HG03060 (cell line): ENCODE results near the gene CENPN.
A peak's percentile ranks its signal among the peaks of the same experiment; 100 is the strongest.

ENCODE experiments used
- ATAC-seq: cut with Tn5 transposase; IDR thresholded peaks from one replicate; pipeline ENCODE4 v1.9.1; 2021; ENCODE audit warnings: low read depth, moderate number of reproducible peaks; ENCODE audit not compliant: unreplicated experiment

The CENPN gene, protein sequence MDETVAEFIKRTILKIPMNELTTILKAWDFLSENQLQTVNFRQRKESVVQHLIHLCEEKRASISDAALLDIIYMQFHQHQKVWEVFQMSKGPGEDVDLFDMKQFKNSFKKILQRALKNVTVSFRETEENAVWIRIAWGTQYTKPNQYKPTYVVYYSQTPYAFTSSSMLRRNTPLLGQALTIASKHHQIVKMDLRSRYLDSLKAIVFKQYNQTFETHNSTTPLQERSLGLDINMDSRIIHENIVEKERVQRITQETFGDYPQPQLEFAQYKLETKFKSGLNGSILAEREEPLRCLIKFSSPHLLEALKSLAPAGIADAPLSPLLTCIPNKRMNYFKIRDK

GRCh38 chr16:81006813-81007695 lies at the start of gene CENPN, which contains the start of gene CMC2:
Gene CENPN (plus strand): TSS chr16:81007214. CDS start chr16:81011940, 4,726 bp downstream.
Gene CMC2 (minus strand): TSS chr16:81006885. CDS start chr16:80997394, 9,491 bp downstream.
- peak; percentile 82 for ATAC-seq

DNA sequence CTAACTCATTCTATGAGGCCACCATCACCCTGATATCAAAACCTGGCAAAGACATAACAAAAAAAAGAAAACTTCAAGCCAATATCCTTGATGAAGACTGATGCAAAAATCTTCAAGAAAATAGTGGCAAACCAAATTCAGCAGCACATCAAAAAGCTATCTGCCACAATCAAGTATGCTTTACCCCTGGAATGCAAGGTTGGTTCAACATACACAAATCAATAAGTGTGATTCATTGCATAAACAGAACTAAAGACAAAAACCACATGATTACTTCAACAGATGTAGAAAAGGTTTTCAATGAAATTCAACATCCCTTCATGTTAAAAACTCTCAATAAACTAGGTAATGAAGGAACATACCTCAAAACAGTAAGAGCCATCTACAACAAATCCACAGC lies 48.7 kb upstream of the CENPN start:
- ATAC-seq: no peak

DNA sequence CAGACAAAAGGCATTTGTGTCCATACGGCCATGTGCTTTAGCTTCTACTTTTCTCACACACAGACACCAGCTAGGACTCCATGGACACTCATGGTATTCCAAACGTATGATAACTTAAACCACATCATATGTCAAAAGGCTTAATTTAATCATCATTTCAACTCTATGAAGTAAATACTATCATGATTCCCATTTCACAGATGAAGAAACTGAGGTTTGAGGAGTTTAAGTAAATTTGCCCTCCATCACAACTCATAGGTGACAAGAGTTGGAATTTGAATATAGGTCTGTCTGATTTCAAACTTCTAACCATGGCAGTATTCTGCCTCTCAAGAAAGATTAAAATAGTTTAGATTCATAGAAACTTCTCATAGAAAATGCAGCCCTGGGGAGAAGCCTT lies 44.1 kb upstream of the CENPN start:
- ATAC-seq: no peak

DNA sequence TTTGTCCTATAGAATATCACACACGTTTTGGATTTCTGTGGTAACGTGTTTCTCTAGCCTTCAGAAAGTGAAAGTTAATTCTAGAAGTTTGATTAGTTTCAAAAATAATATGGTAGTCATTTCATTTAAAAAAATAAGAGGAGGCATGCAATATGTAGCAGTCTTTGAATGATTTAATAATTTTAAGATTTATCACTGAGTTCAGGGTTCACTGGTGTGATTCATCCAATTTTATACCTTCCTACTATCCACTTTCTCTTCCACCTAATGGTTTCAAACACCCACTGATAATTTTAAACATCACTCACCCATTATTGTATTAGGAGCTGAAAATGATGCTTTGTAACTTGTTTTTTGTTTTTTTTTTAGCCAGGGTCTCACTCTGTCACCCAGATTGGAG lies 42.7 kb upstream of the CENPN start:
- ATAC-seq: no peak

GRCh38 chr16:80966617-80967016 lies 40.4 kb upstream of the CENPN start:
- ATAC-seq: no peak

DNA sequence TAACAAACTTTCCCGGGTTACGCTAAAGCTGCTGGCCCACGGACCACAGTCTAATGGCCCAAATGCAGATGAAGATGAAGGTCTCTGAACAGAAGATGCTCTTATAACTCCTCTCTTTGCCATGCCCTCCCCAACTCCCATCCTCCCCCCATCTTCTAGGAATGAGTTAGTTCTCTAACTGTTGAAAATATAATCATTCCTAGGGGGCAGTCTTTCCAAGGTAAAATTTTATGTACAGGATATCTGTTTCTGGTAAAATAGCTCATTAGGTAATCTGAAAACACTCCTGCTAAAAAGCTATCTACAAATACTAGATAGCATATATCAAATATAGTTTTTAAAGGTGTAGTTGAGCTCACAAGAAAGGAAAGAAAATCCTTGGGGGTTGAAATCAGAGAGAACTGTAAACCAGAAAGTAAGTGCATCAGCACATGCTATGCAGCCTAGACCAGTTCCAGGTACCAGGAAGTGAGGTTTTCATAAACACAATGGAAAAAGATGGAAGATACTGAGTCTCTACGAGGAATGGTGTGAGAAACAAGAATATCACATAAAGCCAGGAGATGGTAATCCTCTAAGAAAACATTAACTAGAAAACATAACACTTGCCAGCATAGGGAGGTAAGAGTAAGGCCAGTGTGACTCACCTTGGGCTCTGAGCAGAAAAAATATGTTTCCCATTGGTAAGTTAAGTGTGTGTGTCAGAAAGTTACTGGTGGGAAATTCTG lies 38.5 kb upstream of the CENPN start:
- no peak for ATAC-seq

DNA sequence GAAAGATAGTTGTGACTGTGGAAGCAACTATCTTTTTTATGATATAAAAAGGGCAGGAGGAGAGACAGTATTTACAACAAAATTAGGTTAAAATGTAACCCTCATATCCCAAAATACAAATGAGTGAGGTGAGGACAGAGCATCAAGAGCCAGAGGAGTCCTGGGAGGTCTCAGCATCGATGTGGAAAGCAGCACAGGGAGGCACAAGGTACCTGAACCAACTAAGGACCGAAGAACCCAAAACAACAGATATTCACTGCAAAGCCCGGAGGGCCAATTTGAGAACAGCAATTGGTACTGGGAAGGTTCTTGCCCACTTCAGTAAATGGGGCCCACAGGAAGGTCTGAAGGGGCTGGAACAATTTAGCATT lies 37.9 kb upstream of the CENPN start:
- ATAC-seq: no peak

GRCh38 chr16:80971819-80972218 lies 35.2 kb upstream of the CENPN start:
- ATAC-seq: no peak

DNA sequence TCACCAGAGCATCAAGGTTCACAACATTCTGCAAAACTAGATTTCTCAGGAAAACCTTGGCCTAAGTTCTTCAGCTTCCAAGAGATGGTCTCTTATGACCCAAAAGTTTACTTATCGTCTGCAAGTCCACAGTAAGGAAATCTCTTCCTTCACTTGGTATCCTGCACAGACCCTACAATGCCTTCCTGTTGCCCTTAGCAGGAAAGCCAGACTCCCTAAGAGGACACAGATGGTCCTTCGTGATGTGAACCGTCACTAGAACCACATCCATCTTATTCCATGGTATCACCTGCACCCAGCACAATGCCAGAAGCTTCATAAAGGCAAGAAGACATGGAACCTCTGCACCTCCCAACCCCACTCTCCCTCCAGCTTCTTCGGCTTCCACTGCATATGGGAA lies 34.4 kb upstream of the CENPN start:
- no peak for ATAC-seq

DNA sequence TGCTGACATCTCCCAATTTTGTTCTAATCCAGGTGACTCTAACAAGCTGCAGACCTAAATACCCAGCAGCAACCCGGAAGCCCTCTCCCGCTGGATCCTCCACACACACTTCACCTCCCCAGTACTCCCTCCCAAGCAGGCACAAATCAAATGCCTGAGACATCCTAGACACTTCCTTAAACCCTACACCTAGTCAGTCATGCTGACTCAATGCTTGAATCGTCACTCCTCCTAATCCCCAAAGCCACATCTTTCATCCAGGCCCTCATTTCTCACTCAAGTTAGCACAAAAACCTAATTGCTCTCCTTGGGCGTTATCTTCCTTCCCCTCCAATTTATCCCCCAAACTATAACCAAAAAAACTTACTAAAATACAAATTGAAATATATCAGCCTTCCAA lies 33.0 kb upstream of the CENPN start:
- ATAC-seq: no peak

DNA sequence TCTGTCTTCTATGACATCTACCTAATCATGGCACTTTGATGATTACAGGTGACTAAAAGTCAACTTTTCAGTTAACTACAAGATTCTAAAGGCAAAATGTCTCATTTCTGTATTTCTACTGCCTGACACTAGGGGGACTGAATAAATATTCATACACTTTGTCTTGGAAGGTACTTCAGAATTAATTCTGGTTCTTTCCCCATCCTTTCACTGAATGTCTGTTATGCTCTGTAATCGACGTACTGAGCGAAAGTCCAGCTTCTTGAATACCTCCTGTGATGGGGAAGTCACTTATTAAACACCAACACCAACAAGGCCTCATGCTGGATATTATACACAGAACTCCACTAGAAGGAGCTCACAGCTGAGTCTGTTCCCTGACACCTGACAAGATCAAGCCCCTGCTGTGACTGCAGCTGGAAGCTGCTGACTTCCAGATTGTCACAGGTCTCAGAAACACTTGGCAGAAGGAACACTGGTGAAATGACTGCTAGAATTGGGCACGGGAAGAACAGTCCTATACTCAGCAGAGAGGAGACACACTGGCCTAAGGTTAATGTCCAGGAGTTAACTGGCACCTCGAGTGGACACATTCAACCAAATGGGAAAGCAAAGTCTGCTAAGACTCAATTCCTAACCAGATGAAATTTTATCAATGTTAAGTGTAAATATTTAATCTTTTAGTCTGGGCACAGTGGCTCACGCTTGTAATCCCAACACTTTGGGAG lies 32.2 kb upstream of the CENPN start:
- ATAC-seq: no peak

DNA sequence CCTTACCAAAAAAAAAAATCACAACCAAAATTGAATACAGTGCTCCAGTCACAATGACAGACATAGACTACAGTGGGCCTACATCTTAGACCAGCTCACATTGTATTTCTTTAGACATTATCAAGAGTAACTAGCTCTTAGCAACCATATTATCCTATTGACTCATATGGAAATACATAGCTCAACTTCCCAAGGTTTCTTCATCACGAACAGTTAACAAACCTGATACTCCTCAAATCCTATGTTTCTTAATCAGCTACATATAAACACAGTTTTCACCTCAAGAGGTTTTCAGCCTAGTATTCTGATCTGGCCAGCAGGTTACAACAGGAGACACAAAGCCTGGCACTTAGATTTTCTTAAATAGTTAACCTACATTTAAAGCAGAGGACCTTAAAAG lies 30.1 kb upstream of the CENPN start:
- no peak for ATAC-seq

- no peak for ATAC-seq
These were observed 25.9 kb upstream of the CENPN start for GRCh38 chr16:80981103-80981502.

DNA sequence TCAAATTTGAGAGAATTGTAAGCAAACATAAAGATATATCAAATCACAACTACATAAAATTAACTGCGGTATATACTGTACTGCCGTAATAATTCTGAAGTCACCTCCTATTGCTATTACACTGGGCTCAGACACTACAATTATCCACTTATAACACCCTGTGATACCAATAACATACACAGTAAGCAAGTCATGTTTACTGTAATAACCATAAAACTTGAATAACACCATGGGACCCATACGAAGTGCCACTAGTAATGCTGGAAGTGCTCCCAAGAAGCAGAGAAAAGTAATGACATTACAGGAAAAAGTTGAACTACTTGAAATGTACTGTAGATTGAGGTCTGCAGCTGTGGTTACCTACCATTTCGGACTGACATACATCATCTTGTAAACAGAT lies 24.4 kb upstream of the CENPN start:
- ATAC-seq: no peak

DNA sequence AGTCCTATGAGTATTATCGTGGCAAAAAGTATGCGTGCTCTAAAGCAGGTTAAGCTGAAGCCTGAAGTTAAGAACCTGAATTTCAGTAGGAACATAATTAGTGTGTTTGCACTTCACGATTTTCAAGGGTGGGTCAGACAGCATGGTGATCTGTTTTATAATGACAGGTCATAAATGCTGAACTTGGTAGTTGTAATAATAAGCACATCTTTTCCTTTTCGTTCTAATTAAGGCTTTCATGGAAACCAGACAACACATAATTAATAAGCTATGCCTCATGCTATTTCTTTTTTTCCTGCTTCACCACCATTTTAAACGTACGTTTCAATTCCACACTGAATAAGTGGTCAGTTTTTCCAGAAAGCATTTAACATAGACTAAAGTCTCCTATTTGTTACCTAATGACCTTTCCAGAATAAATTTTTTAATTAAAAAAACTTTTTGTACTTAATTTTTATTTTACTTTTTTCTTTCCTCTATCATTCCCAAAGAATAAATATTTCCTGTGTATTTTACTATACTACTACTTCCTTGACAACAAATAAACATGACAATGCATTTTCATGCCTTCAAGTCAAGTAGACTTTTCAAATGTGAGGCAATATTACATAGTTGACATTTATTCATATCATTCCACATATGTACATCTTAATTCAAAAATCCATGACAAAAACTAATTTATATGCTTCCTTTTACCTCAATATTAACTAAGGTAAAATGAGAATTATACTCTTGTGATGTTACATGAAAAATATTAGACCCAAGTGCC lies 22.7 kb upstream of the CENPN start:
- no peak for ATAC-seq

- no peak for ATAC-seq
These were observed 21.4 kb upstream of the CENPN start for GRCh38 chr16:80985611-80986010.

DNA sequence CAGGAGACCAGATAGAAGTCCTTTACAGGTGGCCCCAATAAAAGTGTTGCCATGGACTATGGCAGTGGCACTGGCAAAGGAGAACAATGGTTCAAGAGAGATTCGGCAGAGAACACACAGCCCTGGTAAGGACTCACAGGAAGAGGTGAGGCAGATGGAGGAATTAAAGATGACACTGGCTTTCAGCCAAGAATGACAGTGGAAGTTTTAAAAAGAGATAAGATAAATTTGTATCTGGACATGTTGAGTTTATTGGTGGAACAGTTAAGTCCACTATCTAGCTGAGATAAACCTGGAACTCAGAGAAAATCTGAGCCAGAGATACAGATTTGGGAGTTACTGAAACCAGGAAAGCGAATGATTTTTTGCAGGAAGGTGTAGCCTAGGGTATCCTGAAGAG lies 20.5 kb upstream of the CENPN start:
- no peak for ATAC-seq

DNA sequence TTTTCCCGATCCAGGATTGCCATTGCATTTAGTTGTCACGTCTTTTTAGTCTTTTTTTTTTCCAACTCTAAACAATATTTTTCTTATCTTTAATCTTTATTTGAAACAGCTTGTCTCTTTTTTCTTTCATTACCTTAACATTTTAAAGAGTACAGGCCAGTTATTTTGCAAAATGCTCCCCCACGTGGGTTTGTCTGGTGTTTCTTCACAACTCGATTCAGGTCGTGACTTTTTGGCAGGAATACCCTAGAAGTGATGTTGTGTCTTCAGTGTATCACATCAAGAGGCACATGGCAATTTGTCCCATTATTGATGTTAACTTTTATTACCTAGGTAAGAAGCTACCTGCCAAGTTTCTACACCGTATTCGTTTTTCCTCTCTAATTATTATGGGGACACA lies 18.3 kb upstream of the CENPN start:
- ATAC-seq: no peak

- ATAC-seq: no peak
These were observed 17.2 kb upstream of the CENPN start for GRCh38 chr16:80989801-80990200.

DNA sequence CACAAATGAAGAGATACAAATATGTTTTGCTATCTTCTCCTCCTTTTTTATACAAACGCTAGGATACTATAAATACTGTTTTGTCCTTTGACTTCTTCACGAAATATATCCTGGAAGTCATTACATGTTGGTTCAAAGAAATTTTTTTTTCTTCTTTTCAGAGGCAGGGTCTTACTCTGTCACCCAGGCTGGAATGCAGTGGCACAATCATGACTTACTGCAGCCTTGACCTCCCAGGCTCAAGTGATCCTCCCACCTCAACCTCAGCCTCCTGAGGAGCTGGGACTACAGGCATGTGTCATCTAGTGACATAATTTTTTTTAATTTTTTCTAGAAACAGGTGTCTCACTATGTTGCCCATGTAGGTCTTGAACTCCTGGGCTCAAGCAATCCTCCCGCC lies 16.4 kb upstream of the CENPN start:
- ATAC-seq: no peak
